ENCODE data around the gene SEMA4C.

SEMA4C gene

DNA sequence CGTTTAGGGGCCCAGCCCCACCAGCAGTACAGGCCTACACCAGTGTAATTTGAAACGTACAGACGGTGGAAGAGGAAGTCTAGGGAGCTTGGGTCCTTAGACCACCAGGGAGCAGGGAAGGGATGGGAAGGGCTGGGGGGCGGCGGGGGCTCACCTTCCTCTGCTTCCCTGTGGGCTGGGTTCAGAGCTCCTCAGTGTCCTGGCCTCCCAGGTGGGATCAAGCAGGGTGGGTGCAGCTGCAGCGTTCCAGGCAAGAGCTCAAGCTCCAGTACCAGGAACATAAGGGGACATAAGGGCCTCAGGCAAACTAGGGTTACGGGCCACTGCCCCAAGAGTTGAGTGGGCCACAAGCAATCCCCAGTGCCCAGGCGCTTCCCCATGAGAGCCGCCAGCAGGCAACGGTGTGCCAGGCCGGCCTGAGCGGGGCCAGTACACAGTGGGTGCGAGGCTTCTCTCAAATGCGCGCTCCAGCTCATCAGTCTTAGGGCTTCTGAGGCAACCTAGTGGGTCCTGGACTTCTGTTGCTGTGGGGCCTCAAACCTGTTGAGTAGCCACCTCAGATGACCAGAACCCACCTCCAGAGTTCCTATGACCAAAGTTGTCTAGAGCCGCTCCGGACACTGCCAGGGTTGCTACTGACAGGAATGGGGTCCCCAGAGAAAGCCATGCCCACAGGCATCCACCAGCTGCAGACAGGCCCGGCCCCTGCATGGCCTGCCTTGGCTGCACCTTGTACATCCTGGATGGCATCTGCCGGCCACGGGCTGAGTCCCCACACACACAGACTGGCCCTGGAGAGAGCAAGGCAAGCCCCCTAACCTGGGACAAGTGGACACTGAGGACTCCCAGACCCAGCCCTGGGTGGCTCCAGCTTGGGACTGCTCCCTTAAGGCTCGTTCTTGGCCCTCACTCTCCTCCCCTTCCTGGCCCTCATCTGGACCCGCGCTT, 31.3 kb downstream of the SEMA4C start:
- Histone ChIP-seq H3K9me3 (no peaks in the 10 kb centered on the region), H3K36me3 (no peaks in the 10 kb centered on the region), H3K4me3 (ENCODE audit: low read depth, low read length) (no peak overlapping the region), H3K4me1 (no peaks in the 10 kb centered on the region), H3K27me3 (no peaks in the 10 kb centered on the region)
- DNase-seq: no peak
- TF ChIP-seq, protein P1, sequence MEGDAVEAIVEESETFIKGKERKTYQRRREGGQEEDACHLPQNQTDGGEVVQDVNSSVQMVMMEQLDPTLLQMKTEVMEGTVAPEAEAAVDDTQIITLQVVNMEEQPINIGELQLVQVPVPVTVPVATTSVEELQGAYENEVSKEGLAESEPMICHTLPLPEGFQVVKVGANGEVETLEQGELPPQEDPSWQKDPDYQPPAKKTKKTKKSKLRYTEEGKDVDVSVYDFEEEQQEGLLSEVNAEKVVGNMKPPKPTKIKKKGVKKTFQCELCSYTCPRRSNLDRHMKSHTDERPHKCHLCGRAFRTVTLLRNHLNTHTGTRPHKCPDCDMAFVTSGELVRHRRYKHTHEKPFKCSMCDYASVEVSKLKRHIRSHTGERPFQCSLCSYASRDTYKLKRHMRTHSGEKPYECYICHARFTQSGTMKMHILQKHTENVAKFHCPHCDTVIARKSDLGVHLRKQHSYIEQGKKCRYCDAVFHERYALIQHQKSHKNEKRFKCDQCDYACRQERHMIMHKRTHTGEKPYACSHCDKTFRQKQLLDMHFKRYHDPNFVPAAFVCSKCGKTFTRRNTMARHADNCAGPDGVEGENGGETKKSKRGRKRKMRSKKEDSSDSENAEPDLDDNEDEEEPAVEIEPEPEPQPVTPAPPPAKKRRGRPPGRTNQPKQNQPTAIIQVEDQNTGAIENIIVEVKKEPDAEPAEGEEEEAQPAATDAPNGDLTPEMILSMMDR (IDR thresholded peaks at IDR 0.05; ENCODE audit: low read depth, low read length): no peak

DNA sequence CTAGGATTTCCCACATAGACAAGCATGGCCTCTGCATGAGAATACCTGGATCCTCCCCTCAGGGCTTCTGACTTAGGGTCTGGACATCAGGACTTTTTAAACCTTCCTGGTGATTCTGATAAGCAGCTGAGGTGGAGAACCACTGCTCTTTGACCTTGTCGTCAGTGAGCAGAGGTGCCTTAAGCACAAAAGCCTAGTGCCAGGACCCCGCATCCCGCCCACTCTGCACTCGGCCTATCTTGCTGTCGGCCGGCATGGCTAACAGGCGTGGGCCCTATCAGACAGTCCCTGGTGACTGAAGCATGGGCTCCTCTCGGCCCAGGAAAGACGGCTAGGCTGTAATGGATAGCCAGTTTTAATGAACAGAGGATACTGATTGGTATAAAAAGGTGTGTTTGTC, 32.3 kb downstream of the SEMA4C start:
- TF ChIP-seq, protein P1 (IDR thresholded peaks at IDR 0.05; ENCODE audit: low read depth, low read length): no peak
- DNase-seq: no peak
- no peaks in the 10 kb centered on the region for H3K9me3 ChIP-seq
- H3K4me3 ChIP-seq (ENCODE audit: low read depth, low read length): no peak overlapping the region
- no peaks in the 10 kb centered on the region for H3K36me3 ChIP-seq
- H3K4me1 ChIP-seq: no peaks in the 10 kb centered on the region
- no peaks in the 10 kb centered on the region for H3K27me3 ChIP-seq

DNA sequence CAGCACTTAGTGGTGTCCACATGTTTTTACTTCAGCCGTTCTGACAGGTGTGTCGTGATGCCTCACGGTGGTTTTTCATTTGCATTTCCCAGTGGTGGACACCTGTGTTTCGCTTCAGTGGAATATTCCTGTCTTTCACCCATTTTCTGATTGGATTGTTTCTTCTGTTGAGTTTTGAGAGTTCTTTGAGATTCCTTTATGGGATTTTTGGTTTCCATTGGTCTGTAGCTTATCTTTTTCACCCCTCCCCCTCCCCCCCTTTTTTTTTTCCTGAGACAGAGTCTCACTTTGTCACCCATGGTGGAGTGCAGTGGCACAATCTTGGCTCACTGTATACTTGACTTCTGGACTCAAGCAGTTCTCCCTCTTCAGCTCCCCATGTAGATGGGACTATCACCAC, 34.0 kb downstream of the SEMA4C start:
- TF ChIP-seq, protein P1 (IDR thresholded peaks at IDR 0.05; ENCODE audit: low read depth, low read length): no peak
- H3K36me3 ChIP-seq: no peaks in the 10 kb centered on the region
- no peaks in the 10 kb centered on the region for H3K4me1 ChIP-seq
- no peak overlapping the region for H3K4me3 ChIP-seq (ENCODE audit: low read depth, low read length)
- no peaks in the 10 kb centered on the region for H3K27me3 ChIP-seq
- H3K9me3 ChIP-seq: no peaks in the 10 kb centered on the region
- no peak for DNase-seq

DNA sequence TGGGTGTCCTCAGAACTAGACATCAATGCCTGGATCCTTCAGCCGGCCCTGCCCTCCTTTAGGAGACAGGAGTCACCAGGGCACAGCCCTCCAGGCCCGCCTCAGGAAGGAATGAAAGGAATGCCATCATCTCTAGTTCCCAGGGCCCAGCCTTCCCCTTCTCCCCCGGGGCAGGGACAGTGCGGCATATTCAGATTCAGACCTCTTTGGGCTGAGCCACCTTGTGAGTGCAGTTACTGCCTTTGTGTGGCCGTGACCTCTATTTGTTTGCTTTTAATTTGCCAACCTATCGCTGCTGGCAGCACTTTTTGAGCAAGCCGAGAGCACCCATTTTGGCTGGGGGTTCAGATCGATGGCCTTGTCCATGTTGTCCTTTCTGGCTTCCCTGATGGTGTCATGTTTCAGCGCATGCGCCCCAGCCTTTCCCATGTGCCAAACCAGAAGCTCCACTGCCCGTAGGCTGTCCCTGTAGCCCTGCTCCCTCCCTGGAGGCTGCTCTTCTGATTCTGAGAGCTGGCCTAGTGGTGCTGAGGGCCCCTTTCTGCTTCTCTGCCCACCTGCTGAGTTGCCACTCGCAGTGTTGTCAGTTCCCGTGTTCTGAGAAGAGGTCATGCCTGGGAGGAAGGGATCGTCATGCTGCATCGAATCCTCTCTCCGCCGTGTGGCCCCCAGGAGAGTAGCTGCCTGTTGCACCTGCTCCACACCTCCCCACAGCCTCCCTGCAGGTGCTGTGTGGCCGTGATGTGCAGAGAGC, 36.9 kb downstream of the SEMA4C start:
- no peak for DNase-seq
- TF ChIP-seq, protein P1 (IDR thresholded peaks at IDR 0.05; ENCODE audit: low read depth, low read length): no peak
- no peaks in the 10 kb centered on the region for H3K4me1 ChIP-seq
- H3K9me3 ChIP-seq: no peaks in the 10 kb centered on the region
- peaks cover 3% of the 10 kb centered on the region; the same call in 1 of the 2 replicates for H3K36me3 ChIP-seq
- no peak overlapping the region for H3K4me3 ChIP-seq (ENCODE audit: low read depth, low read length)
- no peaks in the 10 kb centered on the region for H3K27me3 ChIP-seq

DNA sequence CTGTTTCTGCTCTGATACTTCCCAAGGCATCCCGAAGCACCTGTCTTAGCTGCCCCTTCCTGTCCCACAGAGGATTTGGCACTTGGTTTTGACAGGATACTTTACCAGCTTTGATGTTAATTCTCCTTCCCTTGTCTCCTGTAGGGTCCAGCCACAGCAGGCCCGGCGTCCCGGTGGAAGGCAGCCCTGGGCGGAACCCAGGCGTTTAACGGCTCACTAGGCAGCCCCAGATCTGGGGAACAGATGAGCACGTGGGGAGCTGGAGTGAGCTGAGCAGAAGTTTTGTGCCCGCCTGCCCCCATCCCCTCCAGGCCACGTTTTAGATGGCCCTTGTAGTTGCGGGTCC, 37.5 kb downstream of the SEMA4C start:
- Histone ChIP-seq H3K36me3 (peaks cover 3% of the 10 kb centered on the region; the same call in 1 of the 2 replicates), H3K27me3 (no peaks in the 10 kb centered on the region), H3K4me3 (ENCODE audit: low read depth, low read length) (no peak overlapping the region), H3K9me3 (no peaks in the 10 kb centered on the region), H3K4me1 (no peaks in the 10 kb centered on the region)
- TF ChIP-seq, protein P1 (IDR thresholded peaks at IDR 0.05; ENCODE audit: low read depth, low read length): no peak
- no peak for DNase-seq

Data from BE2C (cell line).